Measurements from ENCODE around the gene DPY19L1.
"Not testable (repeated sequence)": the region's sequence is repeated elsewhere in the genome, so short reads cannot be mapped to it uniquely, and the experiment has no call there.

GRCh38 chr7:35058571-35058970 lies 21.3 kb upstream of the DPY19L1 start:
- TF ChIP-seq ZNF70 (CRISPR knock-in tag; IDR thresholded peaks at IDR 0.05); TSHZ2 (CRISPR knock-in tag; IDR thresholded peaks at IDR 0.05); RARB (CRISPR knock-in tag; IDR thresholded peaks at IDR 0.05); ZNF565 (CRISPR knock-in tag; conservative IDR thresholded peaks at IDR 0.05; ENCODE audit: low read depth); ZFP30 (CRISPR knock-in tag; IDR thresholded peaks at IDR 0.05); ESRRG (CRISPR knock-in tag; IDR thresholded peaks at IDR 0.05); PATZ1 (CRISPR knock-in tag; IDR thresholded peaks at IDR 0.05; ENCODE audit: borderline replicate concordance); ISL1 (CRISPR knock-in tag; IDR thresholded peaks at IDR 0.05): not testable (repeated sequence)

All from SK-N-SH treated with all-trans-retinoic acid at 6 μM for 48 hours (cell line).